ES-I3 (cell line): ENCODE measurements around the gene BMP6.

Experiments
- H3K36me3 ChIP-seq: 2 replicates; pipeline ENCODE4 v1.6.1; 2013; ENCODE audit warnings: mild to moderate bottlenecking, low read length, control low read depth, moderate library complexity; ENCODE audit not compliant: insufficient read depth
- H3K4me1 ChIP-seq: 2 replicates; pipeline ENCODE4 v1.6.1; 2013; ENCODE audit warnings: mild to moderate bottlenecking, control low read depth, low read length; ENCODE audit not compliant: insufficient read depth
- H3K9ac ChIP-seq: 2 replicates; pipeline ENCODE4 v1.6.1; 2013; ENCODE audit warnings: low read depth, mild to moderate bottlenecking, low read length, moderate library complexity
- H3K9me3 ChIP-seq: 2 replicates; pipeline ENCODE4 v1.6.1; 2013; ENCODE audit warnings: mild to moderate bottlenecking, low read length, moderate library complexity; ENCODE audit not compliant: control insufficient read depth, insufficient read depth

Gene BMP6

GRCh38 chr6:7918403-7918802, 192.5 kb downstream of the BMP6 start:
- H3K4me1 ChIP-seq, result no peaks in the 10 kb centered on the region
- H3K9ac ChIP-seq, result no peak overlapping the region
- H3K9me3 ChIP-seq, result no peaks in the 10 kb centered on the region
- H3K36me3 ChIP-seq, result no peaks in the 10 kb centered on the region

GRCh38 chr6:7919871-7920270, 194.0 kb downstream of the BMP6 start:
- no peaks in the 10 kb centered on the region for H3K4me1 ChIP-seq
- no peaks in the 10 kb centered on the region for H3K36me3 ChIP-seq
- no peak overlapping the region for H3K9ac ChIP-seq
- H3K9me3 ChIP-seq, result peaks cover 4% of the 10 kb centered on the region

GRCh38 chr6:7920425-7920824, 194.5 kb downstream of the BMP6 start:
- Histone ChIP-seq H3K9me3 (peaks cover 4% of the 10 kb centered on the region), H3K36me3 (no peaks in the 10 kb centered on the region), H3K4me1 (no peaks in the 10 kb centered on the region), H3K9ac (no peak overlapping the region)

- peaks cover 4% of the 10 kb centered on the region for H3K9me3 ChIP-seq
- no peaks in the 10 kb centered on the region for H3K36me3 ChIP-seq
- H3K4me1 ChIP-seq, result no peaks in the 10 kb centered on the region
- H3K9ac ChIP-seq, result no peak overlapping the region
Observed at GRCh38 chr6:7921046-7921445, 195.1 kb downstream of the BMP6 start.

GRCh38 chr6:7921632-7922092, 195.8 kb downstream of the BMP6 start:
- Histone ChIP-seq H3K36me3 (no peaks in the 10 kb centered on the region), H3K9me3 (peaks cover 4% of the 10 kb centered on the region), H3K9ac (no peak overlapping the region), H3K4me1 (no peaks in the 10 kb centered on the region)

GRCh38 chr6:7922596-7922995, 196.7 kb downstream of the BMP6 start:
- Histone ChIP-seq H3K36me3 (no peaks in the 10 kb centered on the region), H3K9ac (no peak overlapping the region), H3K4me1 (no peaks in the 10 kb centered on the region), H3K9me3 (peaks cover 4% of the 10 kb centered on the region)

GRCh38 chr6:7924867-7925266, 199.0 kb downstream of the BMP6 start:
- Histone ChIP-seq H3K9ac (no peak overlapping the region), H3K9me3 (peaks cover 4% of the 10 kb centered on the region), H3K36me3 (no peaks in the 10 kb centered on the region), H3K4me1 (no peaks in the 10 kb centered on the region)
